Upper lobe of right lung (tissue), 1 donor: Measurements from ENCODE around the gene TMEM156. TPM values are rescaled to one million over a fixed set of nuclear protein-coding genes. Genes with fewer than 3 reads are reported as not detected.
"Not testable (repeated sequence)": the region's sequence is repeated elsewhere in the genome, so short reads cannot be mapped to it uniquely, and the experiment has no call there.

Source experiments
- ATAC-seq: fragments of 200-7000 bp; cut with Tn5 transposase; one replicate; pipeline ENCODE4 v1.9.1; 2020; ENCODE audit warnings: mild to moderate bottlenecking, moderate library complexity
- DNase-seq: peaks from one replicate; pipeline ENCODE4 v3.0.0-alpha.2; 2020
- H3K27ac ChIP-seq: fragments of 200-600 bp; one replicate; pipeline ENCODE4 v1.8.0; 2022
- H3K27me3 ChIP-seq: fragments of 200-600 bp; one replicate; pipeline ENCODE4 v1.8.0; 2022; ENCODE audit warnings: mild to moderate bottlenecking
- H3K36me3 ChIP-seq: fragments of 200-600 bp; one replicate; pipeline ENCODE4 v1.8.0; 2022
- H3K4me1 ChIP-seq: fragments of 200-600 bp; one replicate; pipeline ENCODE4 v1.8.0; 2022
- H3K4me3 ChIP-seq: fragments of 200-600 bp; one replicate; pipeline ENCODE4 v1.8.0; 2022; ENCODE audit warnings: mild to moderate bottlenecking
- H3K9me3 ChIP-seq: fragments of 200-600 bp; one replicate; pipeline ENCODE4 v1.8.0; 2022
- intact Hi-C: fragments of 100-400 bp; cut with DNase I; formaldehyde crosslinking; loops from one replicate; pipeline ENCODE4 v1.11.0; 2022
- total RNA-seq: library from RNA; stranded (reverse); fragmentation: NEBNext Ultra II Directional; extraction: Animal tissue kit (Norgen Biotek cat#: 25700); gene quantifications from one replicate; pipeline ENCODE4 v1.2.1, GENCODE V29; 2021
- TF ChIP-seq, protein P1 (sequence below): fragments of 200-600 bp; IDR thresholded peaks from one replicate; pipeline ENCODE4 v1.8.0; 2022; ENCODE audit warnings: antibody characterized with exemption
- donor health status: DM: no; HTN: yes; CAD: no; lungs with severe emphysema.

TMEM156 gene
- total RNA-seq, 1 donor from 2014 or later: 1.2 TPM

DNA sequence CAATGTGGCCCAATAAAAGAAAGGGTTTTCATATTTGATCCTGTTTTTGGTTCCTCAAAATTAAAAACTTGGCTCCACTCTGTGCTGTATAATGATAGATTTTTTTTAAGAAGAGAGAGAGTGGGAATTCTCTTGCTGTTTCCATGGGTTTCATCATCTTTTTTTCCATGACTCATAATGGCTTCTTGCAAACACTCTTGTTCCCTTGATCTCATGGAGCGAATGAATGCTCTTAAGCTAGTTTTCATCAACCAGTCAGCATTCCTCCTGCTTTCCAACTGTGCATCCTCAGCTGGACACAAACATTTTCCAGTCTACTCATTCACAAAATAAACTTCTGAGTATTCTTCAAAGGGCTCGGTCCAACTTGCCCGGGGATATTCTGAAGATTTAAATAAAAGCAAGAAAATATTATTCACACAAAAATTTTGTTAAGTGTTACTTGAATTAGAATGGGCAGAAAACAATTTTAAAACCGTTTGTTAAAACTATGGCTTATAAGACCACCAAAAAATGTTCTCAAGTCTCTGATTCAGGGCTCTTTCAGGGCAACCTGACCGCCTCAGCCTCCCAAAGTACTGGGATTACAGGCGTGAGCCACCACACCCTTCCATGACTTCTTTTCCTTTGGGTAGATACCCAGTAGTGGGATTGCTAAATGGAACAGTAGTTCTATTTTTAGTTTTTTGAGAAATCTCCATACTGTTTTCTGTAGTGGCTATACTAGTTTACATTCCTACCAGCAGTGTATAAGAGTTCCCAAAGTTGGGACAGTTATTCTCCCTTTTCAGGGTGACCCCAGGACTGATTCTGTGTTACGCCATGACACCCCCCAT is 64.7 kb downstream of the TMEM156 start:
- no peak for DNase-seq
- Histone ChIP-seq H3K36me3 (no peaks in the 10 kb centered on the region), H3K27me3 (no peaks in the 10 kb centered on the region), H3K27ac (no peak overlapping the region), H3K4me1 (no peaks in the 10 kb centered on the region), H3K4me3 (no peak overlapping the region), H3K9me3 (no peaks in the 10 kb centered on the region)
- intact Hi-C loops: no loop called here
- TF ChIP-seq, protein P1, sequence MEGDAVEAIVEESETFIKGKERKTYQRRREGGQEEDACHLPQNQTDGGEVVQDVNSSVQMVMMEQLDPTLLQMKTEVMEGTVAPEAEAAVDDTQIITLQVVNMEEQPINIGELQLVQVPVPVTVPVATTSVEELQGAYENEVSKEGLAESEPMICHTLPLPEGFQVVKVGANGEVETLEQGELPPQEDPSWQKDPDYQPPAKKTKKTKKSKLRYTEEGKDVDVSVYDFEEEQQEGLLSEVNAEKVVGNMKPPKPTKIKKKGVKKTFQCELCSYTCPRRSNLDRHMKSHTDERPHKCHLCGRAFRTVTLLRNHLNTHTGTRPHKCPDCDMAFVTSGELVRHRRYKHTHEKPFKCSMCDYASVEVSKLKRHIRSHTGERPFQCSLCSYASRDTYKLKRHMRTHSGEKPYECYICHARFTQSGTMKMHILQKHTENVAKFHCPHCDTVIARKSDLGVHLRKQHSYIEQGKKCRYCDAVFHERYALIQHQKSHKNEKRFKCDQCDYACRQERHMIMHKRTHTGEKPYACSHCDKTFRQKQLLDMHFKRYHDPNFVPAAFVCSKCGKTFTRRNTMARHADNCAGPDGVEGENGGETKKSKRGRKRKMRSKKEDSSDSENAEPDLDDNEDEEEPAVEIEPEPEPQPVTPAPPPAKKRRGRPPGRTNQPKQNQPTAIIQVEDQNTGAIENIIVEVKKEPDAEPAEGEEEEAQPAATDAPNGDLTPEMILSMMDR: no peak
- ATAC-seq: no peak

DNA sequence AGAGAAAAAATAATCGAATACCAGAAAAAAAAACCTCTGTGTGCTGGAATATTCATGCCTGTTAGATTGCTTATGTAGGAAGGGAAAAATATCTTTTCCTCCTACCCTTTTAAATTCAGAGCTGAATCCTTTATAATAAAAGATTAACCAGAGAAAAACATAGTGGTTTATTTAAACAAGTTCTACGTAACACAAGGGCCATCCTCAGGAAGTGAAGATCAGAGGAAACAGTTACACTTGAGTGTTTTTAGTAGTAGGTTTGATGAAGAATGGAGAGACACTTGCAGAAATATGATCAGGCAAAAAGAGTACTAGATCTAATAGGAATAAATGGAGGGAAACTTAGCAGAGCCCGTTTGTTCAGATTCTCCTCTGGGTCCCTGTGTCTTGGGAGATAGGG is 66.3 kb downstream of the TMEM156 start:
- Histone ChIP-seq H3K9me3 (no peaks in the 10 kb centered on the region), H3K36me3 (no peaks in the 10 kb centered on the region), H3K4me1 (no peaks in the 10 kb centered on the region), H3K4me3 (no peak overlapping the region), H3K27me3 (no peaks in the 10 kb centered on the region), H3K27ac (no peak overlapping the region)
- ATAC-seq: no peak
- TF ChIP-seq, protein P1: no peak
- no peak for DNase-seq
- intact Hi-C loops: no loop called here

DNA sequence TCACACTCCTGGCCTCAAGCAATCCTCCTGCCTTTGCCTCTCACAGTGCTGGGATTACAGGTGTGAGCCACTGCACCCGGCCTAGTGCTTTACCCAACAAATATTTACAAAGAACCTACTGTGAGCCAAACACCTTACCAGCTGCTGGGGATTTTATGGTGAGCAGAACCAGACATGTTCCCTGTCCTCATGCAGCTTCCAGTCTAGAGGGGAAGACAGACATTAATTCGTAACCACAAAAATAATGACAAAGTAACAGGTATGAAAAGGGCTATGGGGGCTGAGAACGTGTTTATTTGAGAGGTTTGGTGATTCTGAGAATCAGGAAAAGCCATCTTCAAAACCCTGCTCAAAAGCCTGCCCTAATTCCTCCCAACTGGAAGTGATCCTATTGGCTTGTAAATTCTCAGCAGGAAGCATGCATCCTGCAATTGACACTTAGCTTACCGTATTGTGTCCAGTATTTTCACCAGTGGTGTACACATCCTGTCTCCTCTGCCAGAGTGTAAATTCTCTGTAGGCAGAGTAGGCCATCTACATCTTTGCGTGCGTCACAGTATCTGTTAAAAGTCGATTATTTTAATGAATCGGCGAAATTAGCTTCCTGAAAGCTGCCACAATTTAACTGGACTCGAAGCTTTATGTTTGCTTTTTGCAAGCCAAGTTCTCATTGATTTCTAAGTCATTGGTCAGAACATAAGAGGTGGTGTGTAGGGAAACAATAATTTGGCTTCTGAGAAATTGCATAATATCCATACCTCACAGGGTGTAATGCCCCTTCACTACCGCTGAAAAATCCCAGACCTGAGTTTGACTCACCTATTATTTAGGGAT is 67.0 kb downstream of the TMEM156 start:
- Histone ChIP-seq H3K4me1 (no peaks in the 10 kb centered on the region), H3K36me3 (no peaks in the 10 kb centered on the region), H3K9me3 (no peaks in the 10 kb centered on the region), H3K27me3 (no peaks in the 10 kb centered on the region), H3K4me3 (no peak overlapping the region), H3K27ac (no peak overlapping the region)
- TF ChIP-seq, protein P1: no peak
- ATAC-seq (no peak), DNase-seq (no peak)
- intact Hi-C loops: no loop called here

DNA sequence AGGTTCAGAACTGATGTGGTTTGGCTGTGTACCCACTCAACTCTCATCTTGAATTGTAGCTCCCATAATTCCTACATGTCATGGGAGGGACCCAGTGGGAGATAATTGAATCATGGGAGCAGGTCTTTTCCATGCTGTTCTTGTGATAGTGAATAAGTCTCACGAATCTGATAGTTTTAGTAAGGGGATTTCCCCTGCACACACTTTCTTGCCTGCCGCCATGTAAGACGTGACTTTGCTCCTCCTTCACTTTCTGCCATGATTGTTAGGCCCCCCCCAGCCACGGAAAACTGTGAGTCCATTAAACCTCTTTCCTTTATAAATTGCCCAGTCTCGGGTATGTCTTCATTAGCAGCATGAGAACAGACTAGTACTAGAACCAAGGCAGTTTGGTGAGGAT is 73.0 kb downstream of the TMEM156 start:
- H3K36me3 ChIP-seq, intact Hi-C loops, H3K9me3 ChIP-seq, DNase-seq, ATAC-seq, H3K4me1 ChIP-seq, H3K27me3 ChIP-seq, H3K4me3 ChIP-seq, H3K27ac ChIP-seq: not testable (repeated sequence)

DNA sequence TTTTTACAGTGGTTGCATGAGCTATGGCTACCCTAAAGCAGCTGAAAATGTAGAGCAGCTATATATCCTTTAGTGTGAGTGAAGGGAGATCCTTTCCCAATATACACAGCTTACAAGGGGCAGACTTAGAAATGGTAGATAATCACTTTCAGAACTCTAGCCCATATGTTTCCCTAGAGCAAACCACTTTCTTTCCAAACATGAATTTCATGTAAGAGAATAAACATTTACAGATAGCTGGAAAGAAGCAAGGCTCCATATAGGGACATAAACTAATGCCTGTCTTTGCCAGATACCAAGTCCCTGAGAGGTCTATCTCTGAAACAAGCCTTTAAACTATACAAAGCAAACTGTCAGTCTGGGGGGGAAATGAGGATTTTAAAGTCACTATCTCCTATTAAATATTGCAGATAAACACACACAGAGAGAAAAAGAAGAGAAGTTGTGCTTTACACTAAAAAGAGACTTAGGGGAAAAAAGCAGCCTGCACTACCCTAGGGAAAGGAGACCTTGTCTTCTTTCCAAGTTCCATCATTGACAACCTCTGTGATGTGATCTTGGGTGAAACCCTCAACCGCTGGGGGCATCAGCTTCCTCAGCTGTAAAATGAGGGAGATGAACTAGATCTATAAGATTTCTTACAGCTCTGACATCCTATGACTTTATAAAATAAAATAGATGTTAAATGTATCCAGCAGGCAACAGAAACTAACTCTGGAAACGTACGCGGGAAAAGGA is 73.6 kb downstream of the TMEM156 start:
- no peaks in the 10 kb centered on the region for H3K4me1 ChIP-seq
- TF ChIP-seq, protein P1: no peak
- H3K4me3 ChIP-seq: no peak overlapping the region
- no peaks in the 10 kb centered on the region for H3K9me3 ChIP-seq
- intact Hi-C loops: no loop called here
- DNase-seq (no peak), ATAC-seq (no peak)
- H3K27me3 ChIP-seq: no peaks in the 10 kb centered on the region
- no peaks in the 10 kb centered on the region for H3K36me3 ChIP-seq
- no peak overlapping the region for H3K27ac ChIP-seq
